Measurements from ENCODE around the gene FRY.

DNA sequence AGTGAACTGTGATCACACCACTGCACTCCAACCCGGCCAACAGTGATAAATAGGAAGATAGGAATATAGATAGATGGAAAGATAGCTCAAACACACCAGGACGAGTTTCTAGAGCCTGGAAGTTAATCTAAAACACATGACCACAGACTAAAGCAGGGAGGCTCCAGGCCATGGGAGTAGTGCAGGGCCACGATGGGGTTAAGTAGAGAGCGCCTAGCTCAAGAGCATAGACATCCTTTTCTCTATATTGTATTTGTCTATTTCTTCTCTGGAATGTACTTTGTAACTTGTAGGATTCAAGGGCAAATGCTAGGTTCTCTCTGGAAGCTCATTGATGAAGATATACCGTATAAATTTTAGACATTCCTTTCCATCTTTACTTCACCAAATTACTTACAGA is 214.0 kb downstream of the FRY start:
- TF ChIP-seq CTCF (IDR thresholded peaks at IDR 0.05) (no peak), POLR2A (IDR thresholded peaks at IDR 0.05) (no peak), POLR2AphosphoS5 (IDR thresholded peaks at IDR 0.05) (no peak)
